ENCODE data around the gene UNC119B.

UNC119B gene

GRCh38 chr12:120771097-120771496, 60.8 kb downstream of the UNC119B start:
- no peak for TF ChIP-seq TAF1 (IDR thresholded peaks at IDR 0.05; ENCODE audit: borderline replicate concordance, insufficient read depth, low read length)
- no peak for TF ChIP-seq FOXP2 (optimal IDR thresholded peaks at IDR 0.05; ENCODE audit: borderline replicate concordance, extremely low read depth, extremely low read length, insufficient read depth)
- TF ChIP-seq SIN3A (IDR thresholded peaks at IDR 0.05; ENCODE audit: borderline replicate concordance, insufficient read depth, low read length), result no peak
- no peak for TF ChIP-seq POLR2AphosphoS5 (IDR thresholded peaks at IDR 0.05; ENCODE audit: low read depth, low read length)
- no peak for TF ChIP-seq REST (IDR thresholded peaks at IDR 0.05; ENCODE audit: insufficient read depth in 1 of 2, low read depth in 2 of 2, low read length in 2 of 2)

Measured in PFSK-1 (cell line).